Suprapubic skin (tissue), 4 donors: ENCODE results near the gene SMCO2. TPM values are rescaled to one million over a fixed set of nuclear protein-coding genes. Genes with fewer than 3 reads are reported as not detected.

ENCODE experiments used
- DNase-seq, 2 donors: peaks; one replicate each; pipeline ENCODE4 v3.0.0-alpha.2; 2019; ENCODE audit warnings: low spot score in 2 of 2
- H3K27ac ChIP-seq: fragments of 200-600 bp; sonication (generic); one replicate; pipeline ENCODE4 v1.5.1; 2019
- H3K27me3 ChIP-seq: fragments of 200-600 bp; sonication (generic); one replicate; pipeline ENCODE4 v1.5.1; 2019
- H3K36me3 ChIP-seq: fragments of 200-600 bp; sonication (generic); one replicate; pipeline ENCODE4 v1.5.1; 2019
- H3K4me1 ChIP-seq: fragments of 200-600 bp; sonication (generic); one replicate; pipeline ENCODE4 v1.5.1; 2019
- H3K4me3 ChIP-seq: fragments of 200-600 bp; sonication (generic); one replicate; pipeline ENCODE4 v1.5.1; 2019; ENCODE audit warnings: mild to moderate bottlenecking
- H3K9me3 ChIP-seq: fragments of 200-600 bp; sonication (generic); one replicate; pipeline ENCODE4 v1.5.1; 2019
- EP300 ChIP-seq: sonication (generic); formaldehyde crosslinking; IDR thresholded peaks from one replicate; pipeline ENCODE4 v1.6.1; 2017; ENCODE audit warnings: antibody characterized with exemption
- POLR2A ChIP-seq, 2 donors: fragments of 450-650 bp; IDR thresholded peaks; one replicate each; pipeline ENCODE4 v1.6.1; 2017; ENCODE audit warnings: antibody characterized with exemption in 2 of 2, mild to moderate bottlenecking in 2 of 2, moderate library complexity in 2 of 2
- POLR2AphosphoS5 ChIP-seq, 3 donors: sonication (generic); formaldehyde crosslinking; IDR thresholded peaks; one replicate each; pipeline ENCODE4 v1.6.1; 2017; ENCODE audit warnings: antibody characterized with exemption in 3 of 3
- WGBS: methylation state at CpG from one replicate; pipeline ENCODE4 v1.1.5; 2018; 5-methylcytosine and 5-hydroxymethylcytosine counted together
- total RNA-seq, 4 donors: library from RNA; depleted of rRNA; stranded (reverse); fragments of >200 nt; gene quantifications; one replicate each; pipeline ENCODE4 v1.1.0, GENCODE V29; 2016
- TF ChIP-seq, protein P1 (sequence below), 2 donors: fragments of 200-600 bp in 1 of 2; fragments of 450-650 bp in 1 of 2; sonication (generic) in 1 of 2; IDR thresholded peaks; one replicate each; pipeline ENCODE4 v1.5.1; 2016 to 2019; ENCODE audit warnings: antibody characterized with exemption in 2 of 2, mild to moderate bottlenecking in 1 of 2, moderate library complexity in 1 of 2

The SMCO2 gene
- total RNA-seq, 4 donors from 2014 or later = 0.53 to 1.7 (median 1.1) TPM

- Histone ChIP-seq H3K4me1 (peaks cover 10% of the 10 kb centered on the region), H3K9me3 (no peaks in the 10 kb centered on the region), H3K27ac (no peak overlapping the region), H3K4me3 (no peak overlapping the region), H3K36me3 (peaks cover 6% of the 10 kb centered on the region), H3K27me3 (no peaks in the 10 kb centered on the region)
- no peak for DNase-seq
- TF ChIP-seq EP300 = no peak
- 54% methylated on average over 4 of the region's 4 CpGs for WGBS
These were observed 85.4 kb downstream of the SMCO2 start for GRCh38 chr12:27531896-27532295.

- WGBS = 76% methylated on average over 6 of the region's 6 CpGs
- H3K27ac ChIP-seq = no peak overlapping the region
- H3K9me3 ChIP-seq = no peaks in the 10 kb centered on the region
- TF ChIP-seq, protein P1, sequence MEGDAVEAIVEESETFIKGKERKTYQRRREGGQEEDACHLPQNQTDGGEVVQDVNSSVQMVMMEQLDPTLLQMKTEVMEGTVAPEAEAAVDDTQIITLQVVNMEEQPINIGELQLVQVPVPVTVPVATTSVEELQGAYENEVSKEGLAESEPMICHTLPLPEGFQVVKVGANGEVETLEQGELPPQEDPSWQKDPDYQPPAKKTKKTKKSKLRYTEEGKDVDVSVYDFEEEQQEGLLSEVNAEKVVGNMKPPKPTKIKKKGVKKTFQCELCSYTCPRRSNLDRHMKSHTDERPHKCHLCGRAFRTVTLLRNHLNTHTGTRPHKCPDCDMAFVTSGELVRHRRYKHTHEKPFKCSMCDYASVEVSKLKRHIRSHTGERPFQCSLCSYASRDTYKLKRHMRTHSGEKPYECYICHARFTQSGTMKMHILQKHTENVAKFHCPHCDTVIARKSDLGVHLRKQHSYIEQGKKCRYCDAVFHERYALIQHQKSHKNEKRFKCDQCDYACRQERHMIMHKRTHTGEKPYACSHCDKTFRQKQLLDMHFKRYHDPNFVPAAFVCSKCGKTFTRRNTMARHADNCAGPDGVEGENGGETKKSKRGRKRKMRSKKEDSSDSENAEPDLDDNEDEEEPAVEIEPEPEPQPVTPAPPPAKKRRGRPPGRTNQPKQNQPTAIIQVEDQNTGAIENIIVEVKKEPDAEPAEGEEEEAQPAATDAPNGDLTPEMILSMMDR (IDR thresholded peaks at IDR 0.05) = no peak
- TF ChIP-seq EP300 (no peak), POLR2AphosphoS5 (IDR thresholded peaks at IDR 0.05) (no peak), POLR2A (IDR thresholded peaks at IDR 0.05) (no peak)
- H3K4me3 ChIP-seq = no peak overlapping the region
- DNase-seq = no peak
- H3K4me1 ChIP-seq = peaks cover 21% of the 10 kb centered on the region
- H3K27me3 ChIP-seq = no peaks in the 10 kb centered on the region
- H3K36me3 ChIP-seq = peaks cover 6% of the 10 kb centered on the region
These were observed 87.7 kb downstream of the SMCO2 start for GRCh38 chr12:27534060-27534764.

- WGBS = 85% methylated on average over 1 of the region's 1 CpG
These were observed 88.2 kb downstream of the SMCO2 start for GRCh38 chr12:27534765-27535161.

GRCh38 chr12:27535318-27535717 is 88.8 kb downstream of the SMCO2 start:
- H3K4me1 ChIP-seq = peaks cover 22% of the 10 kb centered on the region
- TF ChIP-seq POLR2AphosphoS5 (IDR thresholded peaks at IDR 0.05) (no peak), POLR2A (IDR thresholded peaks at IDR 0.05) (no peak), EP300 (no peak)
- TF ChIP-seq, protein P1 (IDR thresholded peaks at IDR 0.05) = no peak
- no peak overlapping the region for H3K27ac ChIP-seq
- no peak for DNase-seq
- no peak overlapping the region for H3K4me3 ChIP-seq
- WGBS = 93% methylated on average over 6 of the region's 6 CpGs
- H3K9me3 ChIP-seq = no peaks in the 10 kb centered on the region
- no peaks in the 10 kb centered on the region for H3K27me3 ChIP-seq
- H3K36me3 ChIP-seq = peaks cover 6% of the 10 kb centered on the region

More at GRCh38 chr12:27534765-27535161, 88.2 kb downstream of the SMCO2 start:
- Histone ChIP-seq H3K4me1 (peaks cover 21% of the 10 kb centered on the region), H3K4me3 (no peak overlapping the region), H3K27me3 (no peaks in the 10 kb centered on the region), H3K27ac (no peak overlapping the region), H3K9me3 (no peaks in the 10 kb centered on the region), H3K36me3 (peaks cover 6% of the 10 kb centered on the region)
- no peak for TF ChIP-seq EP300
- TF ChIP-seq POLR2A (IDR thresholded peaks at IDR 0.05) = no peak
- TF ChIP-seq, protein P1 (IDR thresholded peaks at IDR 0.05) = no peak
- no peak for TF ChIP-seq POLR2AphosphoS5 (IDR thresholded peaks at IDR 0.05)
- no peak for DNase-seq

GRCh38 chr12:27537855-27538675 is 91.5 kb downstream of the SMCO2 start:
- H3K27me3 ChIP-seq = no peaks in the 10 kb centered on the region
- H3K9me3 ChIP-seq = no peaks in the 10 kb centered on the region
- no peak overlapping the region for H3K27ac ChIP-seq
- H3K36me3 ChIP-seq = peaks cover 6% of the 10 kb centered on the region
- peaks cover 39% of the 10 kb centered on the region for H3K4me1 ChIP-seq
- WGBS = 70% methylated on average over 8 of the region's 8 CpGs
- no peak overlapping the region for H3K4me3 ChIP-seq
- TF ChIP-seq POLR2AphosphoS5 (IDR thresholded peaks at IDR 0.05) (no peak), EP300 (no peak), POLR2A (IDR thresholded peaks at IDR 0.05) (no peak)
- TF ChIP-seq, protein P1 (IDR thresholded peaks at IDR 0.05) = no peak
- DNase-seq = no peak
